Liver (tissue), 9 donors: ENCODE data around the gene CDC37L1. TPM values are rescaled to one million over a fixed set of nuclear protein-coding genes. Genes with fewer than 3 reads are reported as not detected.

Source experiments
- DNase-seq: peaks from one replicate; pipeline ENCODE4 v3.0.0-alpha.2; 2017; ENCODE audit warnings: low spot score
- H3K27ac ChIP-seq, 2 donors: one replicate each; pipeline ENCODE4 v1.7.0; 2013; ENCODE audit warnings: inconsistent platforms in 2 of 2, low read length in 2 of 2, control low read depth in 1 of 2, low read depth in 1 of 2, mild to moderate bottlenecking in 1 of 2
- H3K27me3 ChIP-seq, 4 donors: one replicate each; pipeline versions ENCODE4 v1.6.1 to v1.7.0; 2013; ENCODE audit warnings: low read length in 3 of 4, inconsistent platforms in 1 of 4, mild to moderate bottlenecking in 1 of 4, moderate library complexity in 1 of 4; ENCODE audit not compliant: control insufficient read depth in 4 of 4, insufficient read depth in 4 of 4
- H3K36me3 ChIP-seq, 4 donors: one replicate each; pipeline versions ENCODE4 v1.6.1 to v1.7.0; 2013; ENCODE audit warnings: low read length in 3 of 4, mild to moderate bottlenecking in 3 of 4, low read depth in 1 of 4, moderate library complexity in 1 of 4; ENCODE audit not compliant: control insufficient read depth in 4 of 4, insufficient read depth in 3 of 4
- H3K4me1 ChIP-seq, 4 donors: one replicate each; pipeline versions ENCODE4 v1.6.1 to v1.7.0; 2013; ENCODE audit warnings: low read length in 3 of 4, mild to moderate bottlenecking in 3 of 4, moderate library complexity in 1 of 4; ENCODE audit not compliant: control insufficient read depth in 4 of 4, insufficient read depth in 4 of 4
- H3K4me3 ChIP-seq, 3 donors: one replicate each; pipeline versions ENCODE4 v1.6.1 to v1.7.0; 2013; ENCODE audit warnings: low read length in 3 of 3, control low read depth in 1 of 3, low read depth in 1 of 3, mild to moderate bottlenecking in 1 of 3
- H3K9ac ChIP-seq, 2 donors: one replicate each; pipeline ENCODE4 v1.7.0; 2013; ENCODE audit warnings: low read length in 2 of 2, mild to moderate bottlenecking in 2 of 2, moderate library complexity in 2 of 2, control low read depth in 1 of 2, low read depth in 1 of 2
- H3K9me3 ChIP-seq, 4 donors: one replicate each; pipeline versions ENCODE4 v1.6.1 to v1.7.0; 2013; ENCODE audit warnings: low read length in 3 of 4; ENCODE audit not compliant: control insufficient read depth in 4 of 4
- ATF3 ChIP-seq: IDR thresholded peaks from 2 replicates; pipeline ENCODE4 v1.6.1; 2016; ENCODE audit warnings: antibody characterized with exemption
- CTCF ChIP-seq: fragments of 150-350 bp; IDR thresholded peaks from 2 replicates; pipeline ENCODE4 v1.5.1; 2017; ENCODE audit warnings: improper control_type of control experiment, low read depth, low read length; ENCODE audit not compliant: missing input control
- EGR1 ChIP-seq, 2 donors: IDR thresholded peaks; 2 replicates each; pipeline ENCODE4 v1.6.1; 2016 to 2018; ENCODE audit warnings: antibody characterized with exemption in 2 of 2, low read depth in 2 of 2
- FOXA1 ChIP-seq: IDR thresholded peaks from 2 replicates; pipeline ENCODE4 v1.6.1; 2016; ENCODE audit warnings: antibody characterized with exemption
- FOXA2 ChIP-seq: IDR thresholded peaks from 2 replicates; pipeline ENCODE4 v1.6.1; 2016; ENCODE audit warnings: antibody characterized with exemption
- GABPA ChIP-seq, 2 donors: IDR thresholded peaks in 1 of 2; conservative IDR thresholded peaks in 1 of 2; 2 replicates each; pipeline ENCODE4 v1.6.1; 2016; ENCODE audit warnings: antibody characterized with exemption in 2 of 2, mild to moderate bottlenecking in 1 of 2, moderate library complexity in 1 of 2
- HNF4A ChIP-seq, 2 donors: conservative IDR thresholded peaks; 2 replicates each; pipeline ENCODE4 v1.6.1; 2016; ENCODE audit warnings: antibody characterized with exemption in 2 of 2, mild to moderate bottlenecking in 2 of 2
- HNF4G ChIP-seq: IDR thresholded peaks from 2 replicates; pipeline ENCODE4 v1.6.1; 2016; ENCODE audit warnings: antibody characterized with exemption
- JUND ChIP-seq, 2 donors: IDR thresholded peaks; 2 replicates each; pipeline ENCODE4 v1.6.1; 2016; ENCODE audit warnings: antibody characterized with exemption in 2 of 2
- MAX ChIP-seq: IDR thresholded peaks from 2 replicates; pipeline ENCODE4 v1.6.1; 2016; ENCODE audit warnings: antibody characterized with exemption
- NR2F2 ChIP-seq: IDR thresholded peaks from 2 replicates; pipeline ENCODE4 v1.6.1; 2016; ENCODE audit warnings: antibody characterized with exemption
- RAD21 ChIP-seq, 2 donors: IDR thresholded peaks; 2 replicates each; pipeline ENCODE4 v1.6.1; 2016; ENCODE audit warnings: antibody characterized with exemption in 2 of 2, mild to moderate bottlenecking in 2 of 2
- RXRA ChIP-seq, 2 donors: IDR thresholded peaks; 2 replicates each; pipeline ENCODE4 v1.6.1; 2017 to 2018; ENCODE audit warnings: antibody characterized with exemption in 2 of 2, mild to moderate bottlenecking in 1 of 2
- SP1 ChIP-seq: IDR thresholded peaks from 2 replicates; pipeline ENCODE4 v1.6.1; 2018; ENCODE audit warnings: antibody characterized with exemption, mild to moderate bottlenecking
- TAF1 ChIP-seq: conservative IDR thresholded peaks from 2 replicates; pipeline ENCODE4 v1.6.1; 2016; ENCODE audit warnings: antibody characterized with exemption, mild to moderate bottlenecking
- YY1 ChIP-seq: IDR thresholded peaks from 2 replicates; pipeline ENCODE4 v1.6.1; 2016; ENCODE audit warnings: antibody characterized with exemption, mild to moderate bottlenecking
- WGBS: extraction: QIAGEN DNeasy Blood & Tissue Kit; methylation state at CpG from one replicate; pipeline ENCODE4 v1.1.7; 2013; 5-methylcytosine and 5-hydroxymethylcytosine counted together
- polyA plus RNA-seq, 2 donors: library from polyadenylated mRNA; stranded (reverse) in 1 of 2; unstranded in 1 of 2; fragments of 200-250 nt in 1 of 2; fragments of >200 nt in 1 of 2; fragmentation: Nextera tagmentation in 1 of 2; extraction: Ambion mirVana in 1 of 2; gene quantifications; one replicate each; pipeline versions ENCODE4 v1.2.1 to v1.2.3, GENCODE V29; 2013 to 2015
- total RNA-seq, 2 donors: library from RNA; depleted of rRNA; stranded (reverse); fragments of >200 nt; gene quantifications; one replicate each; pipeline ENCODE4 v1.2.3, GENCODE V29; 2014
- TF ChIP-seq, protein P1 (sequence below): IDR thresholded peaks from 2 replicates; pipeline ENCODE4 v1.6.1; 2016; ENCODE audit warnings: antibody characterized with exemption, mild to moderate bottlenecking
- TF ChIP-seq, protein P2 (sequence below): IDR thresholded peaks from 2 replicates; pipeline ENCODE4 v1.6.1; 2016; ENCODE audit warnings: antibody characterized with exemption
- donor health status: healthy.
- donor health status: healthy.
- donor health status: healthy.
- donor health status: healthy.
- donor health status: healthy.

CDC37L1 gene
- total and polyA plus RNA-seq, 4 donors = 11.3 to 32.8 (median 19.4) TPM

DNA sequence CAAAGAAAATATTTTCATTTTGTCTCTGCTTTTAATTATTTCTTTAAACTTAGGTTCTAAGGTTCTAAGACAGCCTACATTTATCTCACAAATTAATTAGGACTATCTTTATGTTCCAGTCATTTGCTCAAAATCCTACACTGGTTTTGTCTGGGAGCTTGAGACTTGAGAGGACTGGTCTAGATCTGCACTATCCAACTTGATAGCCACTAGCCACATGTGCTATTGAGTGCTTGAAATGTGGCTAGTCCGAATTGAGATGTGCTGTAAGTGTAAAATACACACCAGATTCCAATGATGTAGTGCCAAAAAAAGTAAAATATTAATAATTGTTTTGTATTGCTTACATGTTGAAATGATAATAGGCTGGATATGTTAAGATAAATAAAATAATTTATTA is 7.2 kb downstream of the CDC37L1 start:
- peaks cover 2 to 5% (median 4%) of the 10 kb centered on the region in 4 donors for H3K4me1 ChIP-seq
- H3K9me3 ChIP-seq = no peaks in the 10 kb centered on the region
- no peak overlapping the region for H3K9ac ChIP-seq
- H3K4me3 ChIP-seq = no peak overlapping the region
- no peak for TF ChIP-seq TAF1
- TF ChIP-seq HNF4G = no peak
- no peak for TF ChIP-seq NR2F2
- no peak overlapping the region for H3K27ac ChIP-seq
- no peak for DNase-seq
- 69% methylated on average over 1 of the region's 1 CpG for WGBS
- H3K27me3 ChIP-seq = no peaks in the 10 kb centered on the region
- H3K36me3 ChIP-seq = peaks cover 5 to 55% (median 40%) of the 10 kb centered on the region in 4 donors

GRCh38 chr9:4689021-4689420 is 9.7 kb downstream of the CDC37L1 start:
- no peaks in the 10 kb centered on the region for H3K27me3 ChIP-seq
- TF ChIP-seq HNF4A (conservative IDR thresholded peaks at IDR 0.05) (no peak), FOXA2 (no peak), FOXA1 (no peak), MAX (no peak), HNF4G (no peak), SP1 (no peak), NR2F2 (no peak), RXRA (IDR thresholded peaks at IDR 0.05) (no peak), GABPA (IDR thresholded peaks at IDR 0.05 in 1 of 2, conservative IDR thresholded peaks at IDR 0.05 in 1 of 2) (no peak), EGR1 (IDR thresholded peaks at IDR 0.05; ENCODE audit: low read depth in 2 of 2) (no peak), ATF3 (no peak), TAF1 (no peak), JUND (IDR thresholded peaks at IDR 0.05) (no peak), RAD21 (IDR thresholded peaks at IDR 0.05) (no peak), CTCF (no peak), YY1 (no peak)
- TF ChIP-seq, protein P1, sequence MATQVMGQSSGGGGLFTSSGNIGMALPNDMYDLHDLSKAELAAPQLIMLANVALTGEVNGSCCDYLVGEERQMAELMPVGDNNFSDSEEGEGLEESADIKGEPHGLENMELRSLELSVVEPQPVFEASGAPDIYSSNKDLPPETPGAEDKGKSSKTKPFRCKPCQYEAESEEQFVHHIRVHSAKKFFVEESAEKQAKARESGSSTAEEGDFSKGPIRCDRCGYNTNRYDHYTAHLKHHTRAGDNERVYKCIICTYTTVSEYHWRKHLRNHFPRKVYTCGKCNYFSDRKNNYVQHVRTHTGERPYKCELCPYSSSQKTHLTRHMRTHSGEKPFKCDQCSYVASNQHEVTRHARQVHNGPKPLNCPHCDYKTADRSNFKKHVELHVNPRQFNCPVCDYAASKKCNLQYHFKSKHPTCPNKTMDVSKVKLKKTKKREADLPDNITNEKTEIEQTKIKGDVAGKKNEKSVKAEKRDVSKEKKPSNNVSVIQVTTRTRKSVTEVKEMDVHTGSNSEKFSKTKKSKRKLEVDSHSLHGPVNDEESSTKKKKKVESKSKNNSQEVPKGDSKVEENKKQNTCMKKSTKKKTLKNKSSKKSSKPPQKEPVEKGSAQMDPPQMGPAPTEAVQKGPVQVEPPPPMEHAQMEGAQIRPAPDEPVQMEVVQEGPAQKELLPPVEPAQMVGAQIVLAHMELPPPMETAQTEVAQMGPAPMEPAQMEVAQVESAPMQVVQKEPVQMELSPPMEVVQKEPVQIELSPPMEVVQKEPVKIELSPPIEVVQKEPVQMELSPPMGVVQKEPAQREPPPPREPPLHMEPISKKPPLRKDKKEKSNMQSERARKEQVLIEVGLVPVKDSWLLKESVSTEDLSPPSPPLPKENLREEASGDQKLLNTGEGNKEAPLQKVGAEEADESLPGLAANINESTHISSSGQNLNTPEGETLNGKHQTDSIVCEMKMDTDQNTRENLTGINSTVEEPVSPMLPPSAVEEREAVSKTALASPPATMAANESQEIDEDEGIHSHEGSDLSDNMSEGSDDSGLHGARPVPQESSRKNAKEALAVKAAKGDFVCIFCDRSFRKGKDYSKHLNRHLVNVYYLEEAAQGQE = no peak
- TF ChIP-seq, protein P2, sequence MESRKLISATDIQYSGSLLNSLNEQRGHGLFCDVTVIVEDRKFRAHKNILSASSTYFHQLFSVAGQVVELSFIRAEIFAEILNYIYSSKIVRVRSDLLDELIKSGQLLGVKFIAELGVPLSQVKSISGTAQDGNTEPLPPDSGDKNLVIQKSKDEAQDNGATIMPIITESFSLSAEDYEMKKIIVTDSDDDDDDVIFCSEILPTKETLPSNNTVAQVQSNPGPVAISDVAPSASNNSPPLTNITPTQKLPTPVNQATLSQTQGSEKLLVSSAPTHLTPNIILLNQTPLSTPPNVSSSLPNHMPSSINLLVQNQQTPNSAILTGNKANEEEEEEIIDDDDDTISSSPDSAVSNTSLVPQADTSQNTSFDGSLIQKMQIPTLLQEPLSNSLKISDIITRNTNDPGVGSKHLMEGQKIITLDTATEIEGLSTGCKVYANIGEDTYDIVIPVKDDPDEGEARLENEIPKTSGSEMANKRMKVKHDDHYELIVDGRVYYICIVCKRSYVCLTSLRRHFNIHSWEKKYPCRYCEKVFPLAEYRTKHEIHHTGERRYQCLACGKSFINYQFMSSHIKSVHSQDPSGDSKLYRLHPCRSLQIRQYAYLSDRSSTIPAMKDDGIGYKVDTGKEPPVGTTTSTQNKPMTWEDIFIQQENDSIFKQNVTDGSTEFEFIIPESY = no peak
- H3K4me3 ChIP-seq = no peak overlapping the region
- no peak overlapping the region for H3K27ac ChIP-seq
- no peak for DNase-seq
- H3K4me1 ChIP-seq = peaks cover 0 to 3% (median 0%) of the 10 kb centered on the region in 4 donors
- peaks cover 5 to 57% (median 46%) of the 10 kb centered on the region in 4 donors for H3K36me3 ChIP-seq
- H3K9ac ChIP-seq = no peak overlapping the region
- no peaks in the 10 kb centered on the region for H3K9me3 ChIP-seq
- WGBS = 74% methylated on average over 2 of the region's 2 CpGs
